GM18508 (cell line): ENCODE measurements around the gene RNASEH2C.
"Not testable (repeated sequence)": the region's sequence is repeated elsewhere in the genome, so short reads cannot be mapped to it uniquely, and the experiment has no call there.

Experiments
- ATAC-seq: cut with Tn5 transposase; IDR thresholded peaks from one replicate; pipeline ENCODE4 v1.9.1; 2021; ENCODE audit warnings: moderate number of reproducible peaks; ENCODE audit not compliant: insufficient read depth, unreplicated experiment

RNASEH2C gene

GRCh38 chr11:65695459-65696241 lies 24.9 kb downstream of the RNASEH2C start:
- ATAC-seq = no peak

DNA sequence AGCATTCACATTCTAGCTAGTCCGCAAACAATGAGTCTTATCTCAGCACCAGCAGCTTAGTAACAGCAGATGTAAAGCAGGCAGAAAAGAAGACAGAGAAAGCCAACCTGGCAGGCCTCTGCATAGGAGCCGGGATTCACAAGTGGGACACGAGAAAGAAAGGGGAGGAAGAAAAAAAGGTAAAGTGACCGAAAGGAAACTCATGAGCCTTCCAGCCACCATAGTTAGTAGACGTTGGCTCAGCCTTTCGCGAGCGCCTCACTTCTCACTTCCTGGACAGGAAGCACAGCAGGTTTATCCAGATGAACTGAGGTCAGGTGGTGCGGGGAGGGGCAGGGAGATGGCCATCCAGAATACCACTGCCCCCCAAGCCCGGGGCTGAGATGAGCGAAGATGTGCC lies 28.2 kb downstream of the RNASEH2C start:
- ATAC-seq = no peak

DNA sequence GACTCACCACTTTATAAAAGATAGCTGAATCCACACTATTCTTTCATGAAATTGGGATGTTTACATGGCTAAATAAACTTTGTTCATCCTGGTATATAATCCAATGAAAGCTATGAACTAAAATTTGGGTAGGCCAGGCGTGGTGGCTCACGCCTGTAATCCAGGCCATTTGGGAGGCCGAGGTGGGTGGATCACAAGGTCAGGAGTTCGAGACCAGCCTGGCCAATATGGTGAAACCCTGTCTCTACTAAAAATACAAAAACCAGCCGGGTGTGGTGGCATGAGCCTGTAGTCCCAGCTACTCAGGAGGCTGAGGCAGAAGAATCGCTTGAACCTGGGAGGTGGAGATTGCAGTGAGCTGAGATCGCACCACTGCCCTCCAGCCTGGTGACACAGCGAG lies 28.8 kb downstream of the RNASEH2C start:
- ATAC-seq = not testable (repeated sequence)

DNA sequence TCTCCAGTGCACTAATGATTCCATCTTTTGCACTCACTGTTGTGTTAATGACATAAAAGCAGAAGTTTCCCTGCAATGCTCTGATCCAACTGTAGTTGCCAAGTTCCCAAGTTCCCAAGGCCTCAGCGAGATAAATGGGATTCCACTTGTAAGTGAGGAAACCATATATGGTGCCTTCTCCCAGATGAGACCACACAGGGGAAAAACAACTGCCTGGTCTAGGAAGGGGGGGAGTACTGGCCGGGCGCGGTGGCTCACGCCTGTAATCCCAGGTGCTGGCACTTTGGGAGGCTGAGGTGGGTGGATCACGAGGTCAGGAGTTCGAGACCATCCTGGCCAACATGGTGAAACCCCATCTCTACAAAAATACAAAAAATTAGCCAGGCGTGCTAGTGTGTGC lies 34.6 kb downstream of the RNASEH2C start:
- no peak for ATAC-seq

DNA sequence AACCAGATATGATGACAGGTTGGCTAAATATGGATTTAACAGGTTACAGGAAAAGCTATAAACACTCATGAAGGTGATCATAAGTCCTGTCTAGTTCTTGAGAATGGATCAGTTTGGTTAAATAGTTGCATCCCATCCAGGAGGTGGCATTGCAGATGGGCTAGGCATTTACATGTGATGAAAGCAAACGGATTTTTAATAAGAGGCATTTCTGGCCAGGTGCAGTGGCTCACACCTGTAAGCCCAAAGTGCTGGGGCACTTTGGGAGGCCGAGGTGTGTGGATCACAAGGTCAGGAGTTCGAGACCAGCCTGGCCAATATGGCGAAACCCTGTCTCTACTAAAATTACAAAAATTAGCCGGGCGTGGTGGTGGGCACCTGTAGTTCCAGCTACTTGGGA lies 37.1 kb downstream of the RNASEH2C start:
- not testable (repeated sequence) for ATAC-seq

DNA sequence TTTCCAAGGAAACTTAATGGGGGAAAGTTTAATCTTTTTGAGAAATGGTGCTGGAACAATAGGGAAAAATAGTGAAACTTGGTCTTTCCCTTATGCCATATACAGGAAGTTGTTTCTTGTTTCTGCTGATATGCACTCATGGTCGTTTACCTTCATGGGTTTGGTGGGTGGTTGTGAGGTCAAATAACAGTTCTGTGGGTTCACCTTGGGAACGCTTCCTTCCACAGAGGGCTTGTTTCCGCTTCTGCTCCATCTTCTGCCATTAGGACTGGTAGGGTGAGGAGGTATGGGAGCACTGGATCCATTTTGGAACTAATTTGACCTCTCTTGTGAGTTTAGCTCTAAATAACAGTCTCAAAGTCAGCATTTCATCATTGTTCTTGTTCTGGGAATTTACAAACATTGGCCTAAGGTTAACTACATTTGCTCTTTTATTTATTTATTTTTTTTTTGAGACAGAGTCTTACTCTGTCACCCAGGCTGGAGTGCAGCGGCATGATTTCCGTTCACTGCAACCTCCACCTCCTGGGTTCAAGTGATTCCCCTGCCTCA lies 40.3 kb downstream of the RNASEH2C start:
- ATAC-seq = no peak

DNA sequence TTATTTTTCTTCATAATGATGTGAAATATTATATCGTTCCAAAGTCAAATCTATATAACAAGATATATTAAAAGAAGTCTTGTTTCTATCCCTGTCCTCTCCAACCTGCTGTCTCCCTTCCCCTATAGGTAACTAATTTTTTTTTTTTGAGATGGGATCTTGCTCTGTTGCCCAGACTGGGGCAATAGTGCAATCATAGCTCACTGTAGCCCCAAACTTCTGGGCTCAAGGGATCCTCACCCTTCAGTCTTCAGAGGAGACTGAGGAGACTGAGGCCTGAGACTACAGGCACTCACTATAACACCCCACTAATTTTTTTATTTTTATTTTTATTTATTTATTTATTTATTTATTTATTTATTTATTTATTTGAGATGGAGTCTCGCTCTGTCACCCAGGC lies 47.6 kb downstream of the RNASEH2C start:
- no peak for ATAC-seq

- ATAC-seq = no peak
Observed at GRCh38 chr11:65672180-65672860, 48.3 kb downstream of the RNASEH2C start.
